Left lung (tissue), 10 donors: ENCODE results near the gene CYBA. TPM values are rescaled to one million over a fixed set of nuclear protein-coding genes. Genes with fewer than 3 reads are reported as not detected.

Experiments used
- ATAC-seq: fragments of 200-7000 bp; cut with Tn5 transposase; one replicate; pipeline ENCODE4 v1.9.1; 2020; ENCODE audit warnings: moderate library complexity
- DNase-seq, 4 donors: peaks; one replicate each; pipeline ENCODE4 v3.0.0-alpha.2; 2013 to 2020
- H3K27ac ChIP-seq, 2 donors: fragments of 200-600 bp; sonication (generic) in 1 of 2; one replicate each; pipeline versions ENCODE4 v1.5.0 to v1.8.0; 2020 to 2021
- H3K27me3 ChIP-seq, 2 donors: fragments of 200-600 bp; sonication (generic) in 1 of 2; one replicate each; pipeline versions ENCODE4 v1.5.0 to v1.8.0; 2020 to 2021
- H3K36me3 ChIP-seq, 2 donors: fragments of 200-600 bp; sonication (generic) in 1 of 2; one replicate each; pipeline versions ENCODE4 v1.5.0 to v1.8.0; 2020 to 2021
- H3K4me1 ChIP-seq, 2 donors: fragments of 200-600 bp; one replicate each; pipeline ENCODE4 v1.8.0; 2021
- H3K4me3 ChIP-seq, 2 donors: fragments of 200-600 bp; sonication (generic) in 1 of 2; one replicate each; pipeline versions ENCODE4 v1.5.0 to v1.8.0; 2020 to 2021; ENCODE audit warnings: mild to moderate bottlenecking in 1 of 2
- H3K9me3 ChIP-seq, 2 donors: fragments of 200-600 bp; sonication (generic) in 1 of 2; one replicate each; pipeline versions ENCODE4 v1.5.0 to v1.8.0; 2020 to 2021
- intact Hi-C, 2 donors: fragments of 100-400 bp; cut with DNase I; formaldehyde crosslinking; loops; one replicate each; pipeline versions ENCODE4 v1.11.2 to v1.14.2; 2022
- polyA plus RNA-seq, 6 donors: library from polyadenylated mRNA; unstranded; fragments of 120-200 nt; gene quantifications; one replicate each; pipeline ENCODE4 v1.2.1, GENCODE V29; 2013; ENCODE audit not compliant: insufficient read length in 6 of 6
- total RNA-seq, 2 donors: library from RNA; stranded (reverse); fragmentation: NEBNext Ultra II Directional; extraction: Animal tissue kit (Norgen Biotek cat#: 25700); gene quantifications; one replicate each; pipeline ENCODE4 v1.2.1, GENCODE V29; 2021
- TF ChIP-seq, protein P1 (sequence below), 2 donors: fragments of 200-600 bp; sonication (generic) in 1 of 2; IDR thresholded peaks; one replicate each; pipeline versions ENCODE4 v1.5.0 to v1.8.0; 2021; ENCODE audit warnings: antibody characterized with exemption in 2 of 2
- donor health status: DM: no; HTN: yes; CAD: no.
- donor health status: DM: no; HTN: no; CAD: no.

Gene CYBA
- total and polyA plus RNA-seq, 8 donors: 48.8 to 396 (median 77.3) TPM

DNA sequence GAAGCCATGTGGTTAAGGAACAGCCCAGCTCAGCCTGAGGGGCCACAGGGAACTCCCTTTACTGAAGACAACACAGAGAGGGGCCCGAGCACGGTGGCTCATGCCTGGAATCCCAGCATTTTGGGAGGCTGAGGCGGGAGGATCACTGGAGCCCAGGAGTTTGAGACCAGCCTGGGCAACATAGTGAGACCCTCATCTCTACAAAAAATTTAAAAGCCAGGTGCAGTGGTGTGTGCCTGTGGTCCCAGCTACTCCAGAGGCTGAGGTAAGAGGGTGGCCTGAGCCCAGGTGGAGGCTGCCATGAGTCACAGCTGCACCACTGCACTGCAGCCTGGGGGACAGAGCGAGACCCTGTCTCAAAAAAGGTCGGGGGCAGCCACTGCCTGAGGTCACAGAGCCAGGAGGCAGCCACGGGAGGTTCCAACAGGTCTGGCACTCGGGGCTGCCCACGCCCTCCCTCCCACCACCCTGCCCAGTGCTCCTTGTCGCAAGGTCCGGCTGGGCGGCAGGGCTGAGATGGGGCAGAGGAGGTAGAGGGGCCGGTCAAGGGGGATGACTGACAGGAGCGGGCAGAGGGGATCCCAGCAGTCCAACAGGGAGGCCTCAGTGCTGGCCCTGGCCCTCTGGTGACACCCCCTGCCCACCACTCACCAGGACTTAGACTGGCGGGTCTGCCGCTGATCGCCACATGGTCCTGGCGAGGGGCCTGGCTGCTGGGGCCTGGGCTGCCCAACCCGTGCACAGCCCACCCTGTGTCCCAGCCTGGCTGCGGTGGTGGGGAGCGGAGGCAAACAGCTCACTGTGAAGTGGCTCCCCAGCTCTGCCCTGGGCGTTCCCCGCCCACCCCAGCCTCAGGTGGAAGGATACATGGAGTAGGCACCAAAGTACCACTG is 3.4 kb downstream of the CYBA start:
- ATAC-seq: no peak
- Histone ChIP-seq H3K27ac (no peak overlapping the region), H3K9me3 (no peaks in the 10 kb centered on the region), H3K27me3 (no peaks in the 10 kb centered on the region), H3K4me3 (peak overlapping the region in 1 of 2 donors; percentile 78), H3K36me3 (peaks cover 0 to 68% of the 10 kb centered on the region in 2 donors), H3K4me1 (peaks cover 5 to 52% of the 10 kb centered on the region in 2 donors)
- DNase-seq: peak in 1 of 4 donors; percentile 79
- TF ChIP-seq, protein P1, sequence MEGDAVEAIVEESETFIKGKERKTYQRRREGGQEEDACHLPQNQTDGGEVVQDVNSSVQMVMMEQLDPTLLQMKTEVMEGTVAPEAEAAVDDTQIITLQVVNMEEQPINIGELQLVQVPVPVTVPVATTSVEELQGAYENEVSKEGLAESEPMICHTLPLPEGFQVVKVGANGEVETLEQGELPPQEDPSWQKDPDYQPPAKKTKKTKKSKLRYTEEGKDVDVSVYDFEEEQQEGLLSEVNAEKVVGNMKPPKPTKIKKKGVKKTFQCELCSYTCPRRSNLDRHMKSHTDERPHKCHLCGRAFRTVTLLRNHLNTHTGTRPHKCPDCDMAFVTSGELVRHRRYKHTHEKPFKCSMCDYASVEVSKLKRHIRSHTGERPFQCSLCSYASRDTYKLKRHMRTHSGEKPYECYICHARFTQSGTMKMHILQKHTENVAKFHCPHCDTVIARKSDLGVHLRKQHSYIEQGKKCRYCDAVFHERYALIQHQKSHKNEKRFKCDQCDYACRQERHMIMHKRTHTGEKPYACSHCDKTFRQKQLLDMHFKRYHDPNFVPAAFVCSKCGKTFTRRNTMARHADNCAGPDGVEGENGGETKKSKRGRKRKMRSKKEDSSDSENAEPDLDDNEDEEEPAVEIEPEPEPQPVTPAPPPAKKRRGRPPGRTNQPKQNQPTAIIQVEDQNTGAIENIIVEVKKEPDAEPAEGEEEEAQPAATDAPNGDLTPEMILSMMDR (IDR thresholded peaks at IDR 0.05): no peak
- intact Hi-C loops: no loop called here

DNA sequence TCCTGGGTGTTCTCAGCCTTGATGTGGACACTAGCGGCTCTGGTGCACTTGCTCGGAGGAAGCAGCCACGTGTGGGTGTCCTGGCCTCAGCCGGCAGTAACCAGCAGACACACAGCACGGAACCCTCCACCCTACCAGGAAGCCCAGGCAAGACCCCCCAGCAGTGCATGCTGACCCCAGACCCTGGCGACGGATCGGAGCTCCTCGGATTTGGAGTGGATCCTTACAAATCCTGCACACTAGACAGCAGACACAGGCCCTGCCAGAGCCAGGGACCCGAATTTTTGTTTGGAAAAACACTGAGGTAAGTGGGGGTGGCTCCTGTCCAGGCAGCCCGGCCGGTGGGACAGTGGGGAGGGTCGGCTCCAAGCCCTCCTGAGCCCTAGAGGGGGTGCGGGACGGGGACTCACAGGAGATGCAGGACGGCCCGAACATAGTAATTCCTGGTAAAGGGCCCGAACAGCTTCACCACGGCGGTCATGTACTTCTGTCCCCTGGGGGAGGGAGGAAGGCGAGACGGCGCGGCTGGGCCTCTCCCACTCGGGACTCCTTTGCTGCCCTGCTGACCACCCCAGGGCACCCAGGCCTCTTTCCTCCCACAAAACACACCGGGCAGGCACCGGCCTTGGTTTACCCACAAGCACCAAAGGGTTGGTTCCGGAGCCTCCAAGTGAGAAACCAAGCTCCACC is 4.4 kb downstream of the CYBA start:
- ATAC-seq: no peak
- Histone ChIP-seq H3K4me1 (peaks cover 4 to 43% of the 10 kb centered on the region in 2 donors), H3K27me3 (no peaks in the 10 kb centered on the region), H3K9me3 (no peaks in the 10 kb centered on the region), H3K36me3 (peaks cover 0 to 60% of the 10 kb centered on the region in 2 donors), H3K27ac (no peak overlapping the region), H3K4me3 (no peak overlapping the region)
- DNase-seq: peak in 1 of 4 donors; percentile 79
- TF ChIP-seq, protein P1 (IDR thresholded peaks at IDR 0.05): no peak
- intact Hi-C loops: no loop called here

DNA sequence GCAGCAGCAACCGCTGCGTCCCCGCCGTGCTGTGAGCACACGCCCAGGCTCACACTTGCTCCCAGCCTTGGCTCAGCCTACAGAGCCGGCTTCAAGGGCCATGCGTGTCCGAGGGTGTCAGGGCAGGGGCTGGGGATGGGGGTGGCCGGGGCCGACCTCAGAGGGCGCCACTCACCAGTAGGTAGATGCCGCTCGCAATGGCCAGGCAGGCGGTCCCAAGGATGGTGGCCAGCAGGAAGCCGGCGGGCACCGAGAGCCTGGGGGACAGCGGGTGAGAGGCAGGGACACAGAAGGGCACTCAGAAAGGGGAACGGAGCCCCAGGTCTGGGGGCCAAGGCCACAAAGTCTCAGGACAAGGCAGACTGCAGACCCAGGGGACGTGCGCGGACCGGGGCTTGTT is 4.9 kb downstream of the CYBA start:
- TF ChIP-seq, protein P1 (IDR thresholded peaks at IDR 0.05): no peak
- Histone ChIP-seq H3K4me1 (peaks cover 0 to 43% of the 10 kb centered on the region in 2 donors), H3K36me3 (peaks cover 0 to 60% of the 10 kb centered on the region in 2 donors), H3K27ac (no peak overlapping the region), H3K9me3 (no peaks in the 10 kb centered on the region), H3K4me3 (no peak overlapping the region), H3K27me3 (peaks cover 0 to 5% of the 10 kb centered on the region in 2 donors)
- DNase-seq (peak in 1 of 4 donors; percentile 72), ATAC-seq (no peak)
- intact Hi-C loops: no loop called here

DNA sequence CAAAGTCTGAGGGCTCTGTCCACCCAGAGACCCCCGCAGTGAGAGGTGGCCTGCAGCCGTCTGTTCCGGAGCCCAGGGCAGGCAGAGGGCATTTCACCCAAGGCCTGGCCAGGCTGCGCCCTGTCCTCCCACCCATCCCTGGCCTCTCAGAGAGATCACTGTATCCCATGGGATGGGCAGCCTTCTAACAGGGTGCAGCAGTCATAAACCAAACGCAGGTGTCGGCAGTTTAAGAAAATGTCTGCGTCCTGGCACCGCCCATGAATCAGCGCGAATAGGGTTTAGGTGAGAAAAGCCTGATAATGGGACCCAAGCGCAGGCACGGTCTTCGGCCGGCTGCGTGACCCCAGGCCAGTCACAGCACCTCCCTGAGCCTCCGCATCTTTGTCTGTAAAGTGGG is 5.4 kb downstream of the CYBA start:
- H3K9me3 ChIP-seq: no peaks in the 10 kb centered on the region
- ATAC-seq (no peak), DNase-seq (peak in 1 of 4 donors; percentile 49)
- intact Hi-C loops: no loop called here
- peaks cover 0 to 43% of the 10 kb centered on the region in 2 donors for H3K4me1 ChIP-seq
- no peak overlapping the region for H3K4me3 ChIP-seq
- H3K27me3 ChIP-seq: peaks cover 3 to 10% of the 10 kb centered on the region in 2 donors
- no peak overlapping the region for H3K27ac ChIP-seq
- TF ChIP-seq, protein P1 (IDR thresholded peaks at IDR 0.05): no peak
- peaks cover 0 to 60% of the 10 kb centered on the region in 2 donors for H3K36me3 ChIP-seq

DNA sequence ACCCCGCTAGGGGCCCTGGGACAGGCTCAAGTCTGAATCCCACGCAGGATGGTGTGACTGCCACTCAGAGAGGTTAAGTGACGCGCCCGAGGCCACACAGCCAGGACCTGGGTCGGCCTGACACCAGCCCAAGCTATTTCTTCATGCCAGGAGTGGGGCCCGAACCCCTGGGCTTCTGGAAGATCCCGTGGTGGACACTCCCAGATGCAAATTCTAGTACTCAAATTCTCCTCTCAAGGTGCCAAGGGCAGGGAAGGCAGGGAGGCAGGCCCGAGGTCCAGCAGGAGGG is 7.3 kb downstream of the CYBA start:
- no peaks in the 10 kb centered on the region for H3K9me3 ChIP-seq
- H3K4me3 ChIP-seq: no peak overlapping the region
- TF ChIP-seq, protein P1 (IDR thresholded peaks at IDR 0.05): no peak
- H3K4me1 ChIP-seq: peaks cover 0 to 41% of the 10 kb centered on the region in 2 donors
- peaks cover 0 to 52% of the 10 kb centered on the region in 2 donors for H3K36me3 ChIP-seq
- H3K27ac ChIP-seq: no peak overlapping the region
- ATAC-seq (no peak), DNase-seq (no peak)
- H3K27me3 ChIP-seq: peaks cover 22 to 28% of the 10 kb centered on the region in 2 donors
- intact Hi-C loops: no loop called here
